SH-SY5Y (cell line): ENCODE measurements around the gene MAN1A1.

Experiments
- GATA2 ChIP-seq: IDR thresholded peaks from 2 replicates; pipeline ENCODE4 v1.6.1; 2011; ENCODE audit warnings: mild to moderate bottlenecking, low read depth, low read length
- GATA3 ChIP-seq: IDR thresholded peaks from 2 replicates; pipeline ENCODE4 v1.6.1; 2011; ENCODE audit warnings: low read depth, mild to moderate bottlenecking, low read length, moderate library complexity

MAN1A1 gene

GRCh38 chr6:119173249-119174084 is 176.1 kb downstream of the MAN1A1 start:
- TF ChIP-seq GATA3 (no peak), GATA2 (no peak)

- no peak for TF ChIP-seq GATA2
- TF ChIP-seq GATA3, result no peak
These were observed 176.7 kb downstream of the MAN1A1 start for GRCh38 chr6:119172824-119173223.

- no peak for TF ChIP-seq GATA2
- no peak for TF ChIP-seq GATA3
These were observed 177.5 kb downstream of the MAN1A1 start for GRCh38 chr6:119171864-119172588.

- no peak for TF ChIP-seq GATA3
- TF ChIP-seq GATA2, result no peak
These were observed 178.3 kb downstream of the MAN1A1 start for GRCh38 chr6:119171088-119171841.

GRCh38 chr6:119170447-119171087 is 179.0 kb downstream of the MAN1A1 start:
- TF ChIP-seq GATA3, result no peak
- TF ChIP-seq GATA2, result no peak

GRCh38 chr6:119170103-119170446 is 179.5 kb downstream of the MAN1A1 start:
- TF ChIP-seq GATA2 (no peak), GATA3 (no peak)

- no peak for TF ChIP-seq GATA2
- TF ChIP-seq GATA3, result no peak
These were observed 183.4 kb downstream of the MAN1A1 start for GRCh38 chr6:119166024-119166784.

- TF ChIP-seq GATA3 (no peak), GATA2 (no peak)
These were observed 186.6 kb downstream of the MAN1A1 start for GRCh38 chr6:119163006-119163405.

GRCh38 chr6:119162134-119162775 is 187.3 kb downstream of the MAN1A1 start:
- TF ChIP-seq GATA3 (no peak), GATA2 (no peak)

GRCh38 chr6:119161438-119161837 is 188.1 kb downstream of the MAN1A1 start:
- TF ChIP-seq GATA3 (no peak), GATA2 (no peak)

GRCh38 chr6:119160911-119161310 is 188.7 kb downstream of the MAN1A1 start:
- TF ChIP-seq GATA3 (no peak), GATA2 (no peak)

GRCh38 chr6:119158057-119158848 is 191.3 kb downstream of the MAN1A1 start:
- TF ChIP-seq GATA2, result no peak
- TF ChIP-seq GATA3, result no peak

GRCh38 chr6:119157506-119157815 is 192.1 kb downstream of the MAN1A1 start:
- TF ChIP-seq GATA3 (no peak), GATA2 (no peak)
